Measurements from ENCODE around the gene TFEB.

TFEB gene

DNA sequence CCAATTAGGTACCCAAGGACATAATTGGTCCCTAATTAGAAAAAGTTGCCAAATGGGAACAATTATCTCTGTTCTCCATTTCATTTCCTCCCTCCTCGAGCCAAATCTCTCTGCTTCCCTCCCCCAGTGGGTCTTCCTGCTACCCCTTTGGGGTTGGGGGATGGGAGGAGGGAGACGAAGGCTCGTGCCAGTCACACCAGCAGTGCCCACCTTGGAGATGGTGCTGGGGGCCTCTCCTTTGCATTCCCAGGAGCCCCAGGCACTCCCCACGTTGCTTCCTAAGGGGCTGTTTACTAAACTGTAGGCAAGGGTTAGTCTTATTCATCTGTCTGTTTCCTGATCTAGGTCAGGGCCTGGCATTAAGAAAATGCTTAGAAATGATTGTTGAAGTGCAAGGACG lies 64.0 kb downstream of the TFEB start:
- DNase-seq, result no peak

- DNase-seq, result no peak
These were observed 64.6 kb downstream of the TFEB start for GRCh38 chr6:41670703-41671360.

DNA sequence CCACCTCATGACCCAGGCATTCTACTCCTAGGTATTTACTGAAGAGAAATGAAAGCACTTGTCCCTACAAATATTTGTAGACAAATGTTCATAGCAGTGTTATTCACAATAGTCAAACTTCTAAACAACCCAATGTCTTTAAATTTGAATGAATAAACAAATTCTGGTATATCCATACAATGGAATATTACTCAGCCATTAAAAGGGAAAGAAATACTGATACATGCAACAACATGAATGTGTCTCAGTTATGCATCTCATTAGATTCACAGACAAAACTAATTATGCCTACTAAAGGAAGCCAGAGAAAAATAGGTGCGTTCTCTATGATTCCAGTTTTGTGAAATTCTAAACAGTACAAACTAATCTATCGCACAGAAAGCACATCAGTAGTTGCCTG lies 66.4 kb downstream of the TFEB start:
- DNase-seq, result no peak

DNA sequence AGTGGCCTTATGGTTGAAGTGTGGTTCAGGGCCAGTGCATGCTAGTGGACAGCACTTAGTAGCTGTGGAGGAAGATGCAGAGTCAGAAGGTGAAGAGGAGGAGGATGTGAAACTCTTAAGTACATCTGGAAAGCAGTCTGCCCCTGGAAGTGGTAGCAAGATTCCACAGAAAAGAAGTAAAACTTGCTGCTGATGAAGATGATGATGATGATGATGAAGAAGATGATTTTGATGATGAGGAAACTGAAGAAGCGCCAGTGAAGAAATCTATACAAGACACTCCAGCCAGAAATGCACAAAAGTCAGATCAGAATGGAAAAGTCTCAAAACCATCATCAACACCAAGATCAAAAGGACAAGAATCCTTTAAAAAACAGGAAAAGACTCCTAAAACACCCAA lies 68.2 kb downstream of the TFEB start:
- no peak for DNase-seq

DNA sequence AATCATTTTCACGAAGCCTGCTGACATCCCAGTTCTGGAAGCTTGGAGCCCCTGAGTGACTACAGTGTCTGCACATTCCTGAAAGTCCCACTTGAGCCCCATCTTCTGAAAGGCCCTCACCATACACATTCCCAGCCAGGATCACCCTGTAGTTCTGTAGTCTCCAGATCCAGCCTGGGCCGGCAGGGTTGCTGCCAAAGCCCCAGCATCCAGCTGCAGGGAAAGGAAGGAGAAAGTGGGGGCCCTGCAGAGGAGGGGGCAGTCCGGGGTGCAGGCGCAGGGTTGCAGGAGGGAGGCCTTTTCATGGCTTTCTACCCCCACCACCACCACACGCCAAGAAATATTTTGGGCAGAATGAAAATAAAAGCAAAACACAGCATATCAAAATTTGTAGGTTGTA lies 71.1 kb downstream of the TFEB start:
- no peak for DNase-seq

DNA sequence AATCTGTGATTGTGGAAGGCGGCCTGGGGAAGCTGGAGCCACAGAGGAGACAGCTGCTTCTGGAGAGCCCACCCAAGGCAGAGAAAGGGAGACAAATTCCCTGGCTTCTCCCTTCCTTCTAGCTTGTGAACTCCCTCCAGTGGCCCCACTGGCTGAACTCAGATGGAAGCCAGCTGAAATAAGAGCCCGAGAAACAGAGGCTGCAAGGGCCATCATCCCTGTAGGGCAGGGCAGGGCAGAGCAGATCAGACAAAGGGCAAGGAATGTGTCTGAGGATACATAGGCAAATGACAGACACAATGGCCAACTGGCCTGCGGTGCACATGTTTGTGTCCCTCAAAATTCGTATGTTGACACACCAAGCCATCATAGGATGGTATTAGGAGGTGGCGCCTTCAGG lies 71.8 kb downstream of the TFEB start:
- DNase-seq, result no peak

DNA sequence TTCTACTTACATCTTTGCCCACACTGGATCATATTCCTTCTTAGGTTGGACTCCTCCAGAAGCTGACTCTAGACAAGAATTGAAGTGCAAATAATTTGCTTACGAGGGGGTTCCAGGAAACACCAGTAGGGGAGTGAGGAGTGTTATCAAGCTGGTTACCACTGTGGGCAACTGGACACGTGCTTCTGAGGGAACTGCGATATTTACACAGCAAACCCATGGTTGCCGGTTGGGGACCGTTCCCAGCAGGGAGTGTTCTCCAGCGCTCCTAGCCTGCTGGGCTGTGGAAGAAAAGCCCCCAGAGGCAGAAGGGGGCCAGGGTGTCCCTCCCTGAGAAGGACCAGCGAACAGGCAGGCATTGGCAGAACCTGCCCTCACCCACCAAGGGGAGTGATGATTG lies 75.5 kb downstream of the TFEB start:
- no peak for DNase-seq

GRCh38 chr6:41658636-41659035 lies 76.8 kb downstream of the TFEB start:
- DNase-seq, result no peak

- no peak for DNase-seq
These were observed 78.0 kb downstream of the TFEB start for GRCh38 chr6:41657131-41658094.

GRCh38 chr6:41656002-41656691 lies 79.3 kb downstream of the TFEB start:
- DNase-seq, result no peak

DNA sequence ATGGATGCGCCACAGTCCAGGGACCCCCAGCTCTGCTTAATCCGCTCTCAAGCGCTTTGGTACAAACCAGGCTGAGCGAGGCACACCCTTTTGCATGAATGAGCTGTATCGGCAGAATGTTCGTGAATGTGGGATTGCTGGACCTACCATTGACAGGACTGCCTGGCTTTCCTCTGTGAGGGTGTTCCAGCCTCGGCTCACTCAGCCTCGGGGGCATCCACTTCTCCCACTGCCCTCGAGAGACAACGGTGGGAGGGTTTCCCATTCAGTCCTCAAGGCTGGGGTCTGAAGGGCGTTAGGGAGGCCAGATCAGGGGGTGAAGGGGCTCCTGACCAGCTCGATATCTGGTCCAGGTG lies 79.8 kb downstream of the TFEB start:
- DNase-seq, result no peak

GRCh38 chr6:41655176-41655575 lies 80.2 kb downstream of the TFEB start:
- DNase-seq, result no peak

DNA sequence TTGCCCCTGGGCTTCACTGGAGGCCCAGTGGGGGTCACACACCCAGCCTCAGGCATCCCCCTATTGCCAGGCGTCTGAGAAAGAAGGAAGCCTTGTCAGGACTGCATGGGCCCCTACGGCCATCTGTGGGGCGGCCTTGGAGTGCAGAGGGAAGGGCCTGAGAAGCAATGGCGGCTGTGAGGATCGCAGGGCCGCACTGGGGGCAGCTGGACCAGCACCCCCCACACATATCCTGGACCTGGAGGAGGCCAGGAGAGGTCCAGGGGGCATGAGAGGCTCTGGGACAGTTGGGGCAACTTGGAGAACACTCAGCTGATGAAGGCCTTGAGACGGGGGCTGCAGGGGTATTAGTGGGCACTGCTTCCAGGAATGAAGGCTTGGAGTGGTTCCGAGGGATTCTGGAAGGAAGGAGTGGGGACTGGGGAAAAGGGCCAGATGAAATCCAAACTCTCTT lies 80.7 kb downstream of the TFEB start:
- no peak for DNase-seq

DNA sequence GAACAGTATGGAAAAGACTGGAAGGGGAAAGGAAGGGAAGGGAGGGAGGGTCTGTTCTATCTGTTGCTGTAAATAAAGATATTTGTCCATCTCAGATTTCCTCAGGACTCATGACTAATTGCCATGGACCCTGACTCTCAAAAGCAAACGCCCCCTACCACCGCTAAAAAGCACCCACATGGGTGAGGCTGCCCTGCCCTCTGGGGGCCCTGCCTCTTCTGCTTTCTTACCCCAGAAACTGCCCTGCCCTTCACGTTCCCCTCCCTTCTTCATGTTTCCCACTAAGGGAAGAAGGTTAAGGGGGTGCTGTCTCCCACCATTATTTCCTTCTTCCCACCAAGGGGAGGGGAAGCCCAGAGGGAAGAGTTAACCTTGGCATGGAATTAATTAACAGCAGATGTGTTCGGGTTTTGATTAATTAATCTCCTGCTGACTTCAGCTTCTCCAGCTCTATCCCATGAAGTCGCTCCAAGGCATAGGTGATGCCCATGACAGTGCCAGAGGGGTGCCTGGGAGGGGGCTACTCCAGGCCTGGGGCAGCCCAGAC lies 81.2 kb downstream of the TFEB start:
- no peak for DNase-seq

- no peak for DNase-seq
These were observed 81.7 kb downstream of the TFEB start for GRCh38 chr6:41653691-41654090.

GRCh38 chr6:41652866-41653652 lies 82.3 kb downstream of the TFEB start:
- DNase-seq, result no peak

GRCh38 chr6:41651962-41652657 lies 83.3 kb downstream of the TFEB start:
- no peak for DNase-seq

- DNase-seq, result no peak
These were observed 84.0 kb downstream of the TFEB start for GRCh38 chr6:41651246-41651961.

GRCh38 chr6:41650120-41650519 lies 85.3 kb downstream of the TFEB start:
- DNase-seq, result no peak

DNA sequence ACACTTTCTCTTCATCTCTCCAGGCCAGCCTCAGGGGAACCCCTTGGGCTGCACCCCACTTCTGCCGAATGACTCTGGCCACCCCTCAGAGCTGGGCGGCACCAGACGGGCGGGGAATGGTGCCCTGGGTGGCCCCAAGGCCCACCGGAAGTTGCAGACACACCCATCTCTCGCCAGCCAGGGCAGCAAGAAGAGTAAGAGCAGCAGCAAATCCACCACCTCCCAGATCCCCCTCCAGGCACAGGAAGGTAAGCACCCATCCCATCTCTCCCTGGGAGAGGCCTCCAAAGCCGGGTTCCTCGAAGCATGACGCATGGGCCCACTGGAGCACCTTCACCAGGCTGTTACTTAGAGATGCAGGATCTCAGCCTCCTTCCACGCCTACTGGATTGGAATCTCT lies 85.8 kb downstream of the TFEB start:
- DNase-seq, result no peak

DNA sequence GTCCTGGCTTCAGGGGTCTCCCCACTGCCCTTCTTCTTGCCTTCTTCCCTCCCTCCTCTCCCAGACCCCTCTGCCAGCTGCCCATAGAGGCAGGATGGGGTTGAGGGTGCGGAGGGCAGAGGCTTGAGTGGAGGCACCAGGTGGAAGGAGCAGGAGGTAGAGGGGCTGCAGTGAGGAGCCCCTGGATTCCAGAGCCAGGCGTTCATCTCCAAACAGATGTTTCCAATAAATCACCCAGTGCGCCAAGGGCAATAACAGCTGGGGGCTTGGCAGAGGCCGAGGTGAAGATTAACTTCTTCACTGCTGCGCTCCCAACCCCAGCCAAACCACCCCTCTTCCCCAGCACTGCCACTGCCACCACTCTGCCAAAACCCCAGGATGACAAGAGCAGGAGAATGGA lies 86.5 kb downstream of the TFEB start:
- no peak for DNase-seq

Data from suppressor macrophage treated with lipopolysaccharide for 4 hours (primary cell).